AG10803 (cell line): Measurements from ENCODE around the gene ZDBF2.

Experiments
- DNase-seq: peaks from one replicate; pipeline ENCODE4 v3.0.0; 2010; ENCODE audit warnings: low read depth
- H3K4me3 ChIP-seq: 2 replicates; pipeline ENCODE4 v1.5.1; 2011; ENCODE audit warnings: mild to moderate bottlenecking, low read length, control low read depth
- CTCF ChIP-seq: conservative IDR thresholded peaks from 2 replicates; pipeline ENCODE4 v1.5.1; 2011; ENCODE audit warnings: mild to moderate bottlenecking, low read length, control low read depth, inconsistent platforms

Gene ZDBF2

DNA sequence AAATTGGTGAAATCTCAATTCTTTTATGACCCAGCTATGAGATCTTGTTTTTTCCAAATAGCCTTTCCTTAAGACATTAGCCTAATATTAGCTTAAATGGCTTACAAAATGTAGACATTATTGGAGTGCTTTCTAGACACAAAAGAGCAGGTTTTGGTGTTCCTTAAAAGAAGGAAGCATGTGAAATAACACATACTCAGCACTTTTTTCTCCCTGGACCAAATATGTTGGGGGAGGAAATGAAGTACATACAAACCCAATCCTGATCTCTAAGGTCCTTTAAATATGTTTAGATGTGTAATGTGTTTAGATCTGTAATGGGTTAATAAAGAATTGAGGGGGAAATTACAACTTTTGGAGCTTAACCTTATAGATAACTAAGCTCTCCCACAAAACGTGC lies 3.4 kb upstream of the ZDBF2 start:
- no peak for TF ChIP-seq CTCF
- DNase-seq: no peak
- H3K4me3 ChIP-seq: no peak overlapping the region

GRCh38 chr2:206273905-206274304 lies 558 bp upstream of the ZDBF2 start:
- TF ChIP-seq CTCF: no peak
- peak overlapping the region; percentile 69 for H3K4me3 ChIP-seq
- DNase-seq: no peak

DNA sequence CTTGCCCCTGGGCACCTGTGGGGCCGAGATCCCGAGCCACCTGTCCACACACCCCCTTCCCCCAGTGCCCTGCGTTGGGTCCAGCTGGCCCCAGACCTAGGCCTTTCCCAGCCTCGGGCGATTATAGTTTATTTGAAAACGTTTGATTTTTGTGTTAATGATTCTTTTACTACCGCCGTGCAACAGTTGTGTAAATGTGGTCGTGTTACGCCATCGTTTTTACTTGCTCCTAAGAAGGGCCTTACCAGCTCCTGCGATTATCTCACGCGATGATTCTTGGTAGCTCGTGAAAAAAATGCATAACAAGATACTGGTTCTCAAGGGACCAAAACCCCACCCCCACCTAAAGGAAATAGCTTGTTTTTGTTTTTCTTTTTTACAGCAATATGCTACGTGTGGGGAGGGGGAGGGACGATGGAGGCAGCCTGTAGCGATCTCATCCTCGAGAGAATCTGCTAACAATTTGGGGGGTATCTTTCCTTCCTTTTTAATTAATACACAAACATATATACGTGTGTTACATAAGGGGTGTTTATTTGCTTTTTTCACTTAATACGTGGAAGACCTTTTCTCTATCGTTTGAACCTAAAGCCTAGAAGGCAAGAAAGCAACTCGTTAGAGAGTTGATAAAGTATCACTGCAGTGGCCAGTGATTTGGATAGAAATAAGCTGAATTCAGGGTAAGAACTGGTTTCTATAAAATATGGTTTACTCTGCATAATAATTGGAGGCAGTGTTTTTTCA lies 1.0 kb downstream of the ZDBF2 start:
- peak overlapping the region; percentile 69 for H3K4me3 ChIP-seq
- no peak for TF ChIP-seq CTCF
- peak; percentile 65 for DNase-seq

DNA sequence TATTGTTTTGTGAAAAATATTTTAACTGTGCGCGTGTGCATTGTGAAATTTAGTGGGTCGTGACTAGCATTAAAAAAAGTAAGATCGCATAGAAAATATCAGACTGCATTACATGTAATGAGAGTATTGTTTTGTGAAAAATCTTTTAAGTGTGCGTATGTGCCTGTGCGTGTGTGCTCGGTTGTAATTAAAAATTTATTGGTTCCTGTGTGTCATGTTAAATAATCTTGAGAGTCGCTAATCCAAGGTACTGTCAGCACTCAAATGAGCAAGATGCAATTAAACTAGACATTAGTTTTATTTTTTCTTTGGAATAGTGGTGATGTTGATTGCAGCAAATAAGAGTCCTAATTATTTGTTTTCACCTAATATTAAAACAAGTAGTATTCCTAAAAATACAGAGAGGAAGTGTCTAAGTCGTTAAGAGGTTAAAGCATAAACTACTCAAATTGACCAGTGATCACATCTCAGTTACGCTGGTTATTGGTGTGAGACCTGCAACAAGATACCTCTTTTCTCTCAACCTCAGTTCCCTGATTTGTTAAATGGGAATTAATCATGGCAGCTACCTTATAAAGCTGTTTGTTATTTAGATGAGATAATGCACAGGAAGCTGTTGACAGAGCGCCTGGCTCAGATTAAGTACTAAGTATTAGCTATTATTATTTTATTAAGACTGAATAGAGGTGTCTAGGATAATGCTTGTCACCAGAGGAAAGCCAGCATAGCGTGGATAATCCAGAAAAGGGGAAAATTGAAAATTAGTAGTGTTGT lies 1.9 kb downstream of the ZDBF2 start:
- no peak for DNase-seq
- TF ChIP-seq CTCF: no peak
- peak overlapping the region; percentile 69 for H3K4me3 ChIP-seq

- TF ChIP-seq CTCF: no peak
- H3K4me3 ChIP-seq: no peak overlapping the region
- DNase-seq: no peak
These were observed 3.0 kb downstream of the ZDBF2 start for GRCh38 chr2:206277503-206277902.

GRCh38 chr2:206282746-206283145 lies 8.3 kb downstream of the ZDBF2 start:
- DNase-seq: no peak
- TF ChIP-seq CTCF: no peak
- H3K4me3 ChIP-seq: no peak overlapping the region

DNA sequence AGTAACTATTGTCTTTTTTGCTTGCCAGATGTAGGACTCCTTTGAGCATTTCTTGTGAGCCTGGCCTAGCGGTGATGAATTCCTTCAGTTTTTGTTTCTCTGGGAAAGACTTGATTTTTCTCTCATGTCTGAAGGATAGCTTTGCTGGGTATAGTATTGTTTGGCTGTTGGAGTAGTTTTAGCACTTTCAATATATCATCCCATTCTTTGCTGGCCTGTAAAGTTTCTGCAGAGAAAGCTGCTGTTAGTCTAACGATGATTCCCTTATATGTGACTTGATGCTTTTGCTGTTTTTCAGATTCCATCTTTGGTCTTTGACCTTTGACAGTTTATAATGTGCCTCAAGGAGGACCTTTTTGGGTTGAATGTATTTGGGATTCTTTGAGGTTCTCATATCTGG lies 12.7 kb downstream of the ZDBF2 start:
- TF ChIP-seq CTCF: no peak
- H3K4me3 ChIP-seq: no peak overlapping the region
- DNase-seq: no peak
